H1 (cell line): ENCODE measurements around the gene TCEANC. TPM values are rescaled to one million over a fixed set of nuclear protein-coding genes. Genes with fewer than 3 reads are reported as not detected.

Experiments
- CTCF ChIA-PET: fragments of 300-600 bp; sonication (Branson Sonifier 250); formaldehyde crosslinking; loops from one replicate; lab custom pipeline; 2021; ENCODE audit not compliant: partially characterized antibody; lab: Charles Lee
- POLR2A ChIA-PET: fragments of 300-600 bp; sonication (Branson Sonifier 250); formaldehyde crosslinking; loops from one replicate; lab custom pipeline; 2021; ENCODE audit warnings: inconsistent platforms; ENCODE audit not compliant: partially characterized antibody; lab: Charles Lee
- DNase-seq, 2 experiments: peaks; one replicate each; pipeline versions ENCODE4 v3.0.0 to v3.0.0-alpha.2; 2010 to 2022; ENCODE audit warnings: low spot score in 2 of 2, low read depth in 1 of 2, mixed read lengths in 1 of 2
- FAIRE-seq: peaks from 2 replicates; lab custom pipeline; 2011; peaks lifted over from hg19 to GRCh38; lab: Jason Lieb, UNC
- H2AFZ ChIP-seq: 2 replicates; pipeline ENCODE4 v1.8.1; 2012; ENCODE audit warnings: low read length, inconsistent platforms
- H2AK5ac ChIP-seq: 2 replicates; pipeline ENCODE4 v1.6.1; 2013; ENCODE audit warnings: low read depth, low read length
- H2BK120ac ChIP-seq: replicated peaks from 2 replicates; pipeline ENCODE3; 2013; ENCODE audit warnings: low read depth, low read length, inconsistent platforms
- H2BK12ac ChIP-seq: 2 replicates; pipeline ENCODE4 v1.6.1; 2013; ENCODE audit warnings: low read depth, low read length
- H2BK15ac ChIP-seq: 2 replicates; pipeline ENCODE4 v1.6.1; 2013; ENCODE audit warnings: low read length
- H2BK20ac ChIP-seq: 2 replicates; pipeline ENCODE4 v1.6.1; 2013; ENCODE audit warnings: low read length
- H2BK5ac ChIP-seq: 2 replicates; pipeline ENCODE4 v1.6.1; 2013; ENCODE audit warnings: low read depth, low read length
- H3K14ac ChIP-seq: 2 replicates; pipeline ENCODE4 v1.6.1; 2013; ENCODE audit warnings: inconsistent platforms; ENCODE audit not compliant: insufficient read length
- H3K18ac ChIP-seq: 2 replicates; pipeline ENCODE4 v1.6.1; 2013; ENCODE audit warnings: low read length; ENCODE audit errors: extremely low read depth
- H3K23ac ChIP-seq: 2 replicates; pipeline ENCODE4 v1.6.1; 2013; ENCODE audit warnings: inconsistent platforms; ENCODE audit not compliant: insufficient read length
- H3K23me2 ChIP-seq: 2 replicates; pipeline ENCODE4 v1.6.1; 2013; ENCODE audit warnings: low read depth, low read length
- H3K27ac ChIP-seq: 2 replicates; pipeline ENCODE4 v1.6.1; 2011; ENCODE audit warnings: low read depth, low read length, inconsistent platforms
- H3K27me3 ChIP-seq, 4 experiments: replicated peaks in 1 of 4; 1 replicate in 1 of 4; 2 replicates in 3 of 4; pipeline versions ENCODE4 v1.6.1 to v1.8.1; 2011 to 2013; ENCODE audit warnings: low read length in 3 of 4, mild to moderate bottlenecking in 3 of 4, inconsistent platforms in 2 of 4, mixed read lengths in 2 of 4, moderate library complexity in 1 of 4; ENCODE audit not compliant: control insufficient read depth in 3 of 4, insufficient read depth in 3 of 4; ENCODE audit errors: extremely low read depth in 1 of 4
- H3K36me3 ChIP-seq, 4 experiments: 2 replicates each; pipeline versions ENCODE4 v1.6.1 to v1.8.1; 2011 to 2013; ENCODE audit warnings: mild to moderate bottlenecking in 4 of 4, low read length in 3 of 4, moderate library complexity in 2 of 4, control low read depth in 1 of 4, inconsistent platforms in 1 of 4; ENCODE audit not compliant: insufficient read depth in 4 of 4, control insufficient read depth in 2 of 4
- H3K4ac ChIP-seq: replicated peaks from 2 replicates; pipeline ENCODE3; 2013; ENCODE audit warnings: low read length, low read depth, mixed read lengths, inconsistent platforms; ENCODE audit not compliant: insufficient read length
- H3K4me1 ChIP-seq, 4 experiments: replicated peaks in 1 of 4; 1 replicate in 1 of 4; 2 replicates in 3 of 4; pipeline versions ENCODE4 v1.6.1 to v1.8.1; 2011 to 2013; ENCODE audit warnings: low read length in 3 of 4, inconsistent platforms in 2 of 4, mixed read lengths in 1 of 4; ENCODE audit not compliant: insufficient read depth in 4 of 4, control insufficient read depth in 3 of 4
- H3K4me2 ChIP-seq, 2 experiments: 2 replicates each; pipeline versions ENCODE4 v1.6.1 to v1.8.1; 2011 to 2013; ENCODE audit warnings: low read depth in 2 of 2, low read length in 2 of 2, control low read depth in 1 of 2, inconsistent platforms in 1 of 2, mild to moderate bottlenecking in 1 of 2; ENCODE audit not compliant: insufficient read depth in 1 of 2
- H3K4me3 ChIP-seq, 4 experiments: fragments of 200-600, 300-600 bp in 1 of 4; sonication (generic), shearing (Covaris generic), sonication (Bioruptor Twin) in 1 of 4; 2 replicates each; pipeline versions ENCODE4 v1.5.1 to v1.8.1; 2011 to 2016; ENCODE audit warnings: low read length in 4 of 4, low read depth in 3 of 4, control low read depth in 2 of 4, inconsistent platforms in 2 of 4, mild to moderate bottlenecking in 2 of 4, mixed read lengths in 1 of 4, moderate library complexity in 1 of 4; ENCODE audit not compliant: insufficient read depth in 2 of 4; ENCODE audit errors: extremely low read depth in 1 of 4
- H3K56ac ChIP-seq: replicated peaks from 2 replicates; pipeline ENCODE3; 2013; ENCODE audit warnings: low read depth, mild to moderate bottlenecking, mixed read lengths, low read length, inconsistent platforms; ENCODE audit not compliant: insufficient read length
- H3K79me1 ChIP-seq: 2 replicates; pipeline ENCODE4 v1.6.1; 2013; ENCODE audit warnings: low read depth, low read length, control low read depth
- H3K79me2 ChIP-seq, 2 experiments: 2 replicates each; pipeline versions ENCODE4 v1.6.1 to v1.8.1; 2012 to 2013; ENCODE audit warnings: low read length in 2 of 2, mild to moderate bottlenecking in 2 of 2, inconsistent platforms in 1 of 2; ENCODE audit not compliant: insufficient read depth in 2 of 2, control insufficient read depth in 1 of 2
- H3K9ac ChIP-seq, 4 experiments: replicated peaks in 1 of 4; 1 replicate in 1 of 4; 2 replicates in 3 of 4; pipeline versions ENCODE4 v1.6.1 to v1.8.1; 2011 to 2013; ENCODE audit warnings: low read depth in 3 of 4, low read length in 3 of 4, control low read depth in 2 of 4, mild to moderate bottlenecking in 2 of 4, moderate library complexity in 2 of 4, inconsistent platforms in 1 of 4; ENCODE audit errors: extremely low read depth in 1 of 4
- H3K9me3 ChIP-seq, 2 experiments: 2 replicates each; pipeline versions ENCODE4 v1.6.1 to v1.8.1; 2012 to 2013; ENCODE audit warnings: mild to moderate bottlenecking in 2 of 2, moderate library complexity in 2 of 2, control low read depth in 1 of 2, inconsistent platforms in 1 of 2, low read depth in 1 of 2, low read length in 1 of 2, mixed read lengths in 1 of 2; ENCODE audit not compliant: insufficient read depth in 2 of 2
- H4K20me1 ChIP-seq, 2 experiments: replicated peaks in 1 of 2; 2 replicates each; pipeline versions ENCODE3 to v1.8.1; 2011 to 2013; ENCODE audit warnings: inconsistent platforms in 2 of 2, low read length in 2 of 2, mild to moderate bottlenecking in 1 of 2; ENCODE audit not compliant: insufficient read depth in 2 of 2, control insufficient read depth in 1 of 2
- H4K5ac ChIP-seq: 2 replicates; pipeline ENCODE4 v1.6.1; 2013; ENCODE audit warnings: low read length, low read depth, mixed read lengths, inconsistent platforms; ENCODE audit not compliant: insufficient read length
- H4K8ac ChIP-seq: 2 replicates; pipeline ENCODE4 v1.8.0; 2013; ENCODE audit warnings: mild to moderate bottlenecking, moderate library complexity, low read length, inconsistent platforms; ENCODE audit not compliant: insufficient read depth; ENCODE audit errors: extremely low read depth
- H4K91ac ChIP-seq: replicated peaks from 2 replicates; pipeline ENCODE3; 2013; ENCODE audit warnings: low read length, mixed read lengths, inconsistent platforms; ENCODE audit not compliant: insufficient read length
- ASH2L ChIP-seq: fragments of 200-600, 300-600 bp; sonication (generic); IDR thresholded peaks from one replicate; pipeline ENCODE4 v1.7.1; 2017; ENCODE audit warnings: low read length
- CHD1 ChIP-seq: IDR thresholded peaks from 2 replicates; pipeline ENCODE4 v1.6.1; 2012; ENCODE audit warnings: low read depth, low read length, improper control_type of control experiment
- CREB1 ChIP-seq: IDR thresholded peaks from 2 replicates; pipeline ENCODE4 v1.6.1; 2012; ENCODE audit warnings: inconsistent platforms
- PHF8 ChIP-seq: fragments of 200-600 bp; sonication (generic); conservative IDR thresholded peaks from 2 replicates; pipeline ENCODE4 v1.7.1; 2012; ENCODE audit warnings: low read depth, mild to moderate bottlenecking, inconsistent platforms, low read length, moderate library complexity
- POLR2A ChIP-seq, 2 experiments: IDR thresholded peaks; 1 replicate in 1 of 2; 2 replicates in 1 of 2; pipeline ENCODE4 v1.6.1; 2011; ENCODE audit warnings: low read depth in 2 of 2, low read length in 2 of 2, mild to moderate bottlenecking in 2 of 2; ENCODE audit errors: control extremely low read depth in 1 of 2
- WGBS, 2 experiments: shearing (Covaris generic) in 1 of 2; methylation state at CpG; one replicate each; pipeline versions ENCODE4 v1.1.6 to v1.1.7; 2013 to 2015; ENCODE audit warnings: low lambda C conversion rate in 2 of 2, mixed read lengths in 2 of 2, inconsistent platforms in 1 of 2, low coverage in 1 of 2, missing lambda C conversion rate in 1 of 2; ENCODE audit not compliant: insufficient replicate concordance in 2 of 2, insufficient coverage in 1 of 2, insufficient read length in 1 of 2; ENCODE audit errors: extremely low coverage in 1 of 2, missing lambda C conversion rate in 1 of 2; 5-methylcytosine and 5-hydroxymethylcytosine counted together
- polyA plus RNA-seq, 7 experiments: library from polyadenylated mRNA; depleted of rRNA in 3 of 7; stranded (reverse) in 5 of 7; unstranded in 2 of 7; fragments of >200 nt in 5 of 7; fragments of 200-250 nt in 2 of 7; gene quantifications; 1 replicate in 5 of 7; 2 replicates in 1 of 7; 4 replicates in 1 of 7; pipeline versions ENCODE4 v1.2.1 to v1.2.3, GENCODE V29; 2011 to 2013; ENCODE audit warnings: missing spikeins in 2 of 7, mixed read lengths in 2 of 7
- total RNA-seq: library from RNA; stranded (reverse); fragmentation: NEBNext Ultra II Directional; extraction: Animal tissue kit (Norgen Biotek cat#: 25700); gene quantifications from 2 replicates; pipeline ENCODE4 v1.2.1, GENCODE V29; 2021

TCEANC gene
- total and polyA plus RNA-seq, 2 of the 8 experiments (the other 6 are each of a cell fraction or from before 2014, with no cell fraction given) = 0.88 to 2.0 TPM

DNA sequence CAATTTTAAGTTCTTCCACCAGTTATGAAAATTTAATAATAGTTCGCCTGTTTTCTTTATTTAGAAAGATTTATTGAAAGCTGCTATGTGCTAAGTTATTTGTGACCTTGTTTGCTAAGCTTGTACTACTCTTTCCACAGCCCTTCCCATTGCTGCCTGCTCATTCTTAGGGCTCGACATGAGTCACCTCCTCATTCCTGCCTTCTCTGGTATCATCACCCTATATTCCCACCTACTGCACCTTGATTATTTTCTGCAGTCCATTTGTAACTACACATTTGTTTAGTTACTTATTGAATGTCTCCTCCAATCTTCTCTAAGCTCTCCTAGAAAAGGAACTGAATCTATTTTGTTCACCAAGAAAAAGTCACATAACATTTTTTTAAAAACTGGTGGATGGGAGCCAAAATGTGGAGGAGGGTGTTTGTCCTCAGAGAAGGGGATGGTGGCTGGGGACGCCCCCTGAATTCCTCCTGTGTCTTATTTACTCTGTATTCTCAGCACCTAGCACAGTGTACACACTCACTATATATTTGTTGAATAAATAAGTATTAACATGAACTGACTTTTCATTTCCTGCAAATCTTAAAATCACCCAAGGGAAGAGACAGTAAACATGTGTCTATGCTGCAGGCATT lies 32.3 kb downstream of the TCEANC start:
- CTCF ChIA-PET = no interaction called here
- Histone ChIP-seq H3K4me1 (no peaks in the 10 kb centered on the region), H3K56ac (no peak overlapping the region), H3K9me3 (no peaks in the 10 kb centered on the region), H3K79me2 (peaks cover 0 to 10% of the 10 kb centered on the region in 2 experiments; a peak in 2 of 4 replicates), H3K9ac (no peak overlapping the region), H3K4me3 (no peak overlapping the region), H2AK5ac (no peak overlapping the region), H2BK12ac (no peak overlapping the region), H4K5ac (no peak overlapping the region), H3K79me1 (no peaks in the 10 kb centered on the region), H3K23me2 (peaks cover 4% of the 10 kb centered on the region; the same call in 1 of the 2 replicates), H2BK20ac (no peak overlapping the region), H3K4ac (no peak overlapping the region), H3K14ac (no peak overlapping the region), H3K23ac (no peak overlapping the region), H3K36me3 (no peaks in the 10 kb centered on the region), H3K18ac (no peak overlapping the region), H2BK5ac (no peak overlapping the region), H3K4me2 (no peak overlapping the region), H3K27ac (no peak overlapping the region), H2BK120ac (no peak overlapping the region), H4K20me1 (no peaks in the 10 kb centered on the region), H3K27me3 (peaks cover 0 to 2% (median 0%) of the 10 kb centered on the region in 4 experiments; a peak in 2 of 7 replicates), H4K91ac (no peak overlapping the region), H2AFZ (no peak overlapping the region), H2BK15ac (no peak overlapping the region), H4K8ac (no peak overlapping the region)
- DNase-seq (no peak), FAIRE-seq (no peak)
- WGBS, 2 experiments = 87% methylated on average over 3 of the region's 3 CpGs; no CpG with 5 or more reads in 1 of the 2 experiments
- TF ChIP-seq POLR2A (IDR thresholded peaks at IDR 0.05; ENCODE audit: control extremely low read depth in 1 of 2, low read depth in 2 of 2, low read length in 2 of 2) (no peak), PHF8 (no peak), CREB1 (no peak), ASH2L (no peak), CHD1 (no peak)
- POLR2A ChIA-PET = no interaction called here
